Measurements from ENCODE around the gene ASB2. TPM values are rescaled to one million over a fixed set of nuclear protein-coding genes. Genes with fewer than 3 reads are reported as not detected.

The ASB2 gene
- total RNA-seq, 1 experiment from 2014 or later, result not detected

GRCh38 chr14:94025720-94026119, 49.4 kb upstream of the ASB2 start:
- TF ChIP-seq FOSL1 (IDR thresholded peaks at IDR 0.05; ENCODE audit: low read depth) (no peak), CBX3 (IDR thresholded peaks at IDR 0.05; ENCODE audit: low read depth) (no peak), ZBTB33 (IDR thresholded peaks at IDR 0.05; ENCODE audit: extremely low read depth, insufficient replicate concordance, low read length) (no peak), SRF (IDR thresholded peaks at IDR 0.05; ENCODE audit: low read depth) (no peak), RAD21 (IDR thresholded peaks at IDR 0.05; ENCODE audit: low read depth) (no peak)
- CTCF ChIA-PET, result interaction anchor here (1.0 to 1.5 kb wide), 6 partner anchors 11 to 111 kb away, joined by 3 to 11 read pairs (median 5); no protein-coding TSS in a partner anchor
- Histone ChIP-seq H3K27me3 (ENCODE audit: insufficient read depth, low read length) (no peaks in the 10 kb centered on the region), H3K4me2 (ENCODE audit: low read length) (peak overlapping the region; percentile 93), H3K4me3 (replicated peaks in 1 of 2; ENCODE audit: low read depth in 1 of 2, low read length in 2 of 2) (peak overlapping the region; percentile 49 to 66), H3K9ac (ENCODE audit: low read length) (peak overlapping the region; percentile 75), H2AFZ (ENCODE audit: low read depth, low read length, poor library complexity, severe bottlenecking) (peak overlapping the region; percentile 89), H4K20me1 (ENCODE audit: insufficient read depth) (no peaks in the 10 kb centered on the region), H3K79me2 (ENCODE audit: insufficient read depth, low read length) (no peaks in the 10 kb centered on the region; the same call in 1 of the 2 replicates), H3K27ac (ENCODE audit: low read depth, low read length) (no peak overlapping the region), H3K36me3 (ENCODE audit: control insufficient read depth in 1 of 2, insufficient read depth in 2 of 2, low read length in 2 of 2) (no peaks in the 10 kb centered on the region), H3K4me1 (ENCODE audit: control insufficient read depth in 1 of 2, insufficient read depth in 2 of 2, low read length in 2 of 2) (peaks cover 29 to 59% of the 10 kb centered on the region in 2 experiments), H3K9me3 (ENCODE audit: control insufficient read depth in 1 of 2, insufficient read depth in 1 of 2, low read depth in 1 of 2, low read length in 2 of 2) (no peaks in the 10 kb centered on the region), H3K9me2 (ENCODE audit: insufficient read depth) (no peaks in the 10 kb centered on the region)
- no peak; the same call in 1 of the 2 replicates for ATAC-seq
- BruUV-seq (replicated peaks), result no TSS peak
- POLR2A ChIA-PET, result interaction anchor here (0.6 kb wide), 1 partner anchor 10 kb away, joined by 3 read pairs; no protein-coding TSS in a partner anchor
- DNase-seq (ENCODE audit: low read depth, low spot score), result no peak
- RAD21 ChIA-PET (ENCODE audit: low non-redundant PET in 1 of 2, low total read pairs in 2 of 2, uncharacterized antibody in 2 of 2, unreplicated experiment in 2 of 2), result interaction anchor here in 1 of 2 experiments (0.7 kb wide), 1 partner anchor 9 kb away, joined by 3 read pairs; no protein-coding TSS in a partner anchor
- intact Hi-C loops (cut with micrococcal nuclease), result no loop called here

GRCh38 chr14:94024549-94024948, 48.2 kb upstream of the ASB2 start:
- no peak overlapping the region for H3K9ac ChIP-seq (ENCODE audit: low read length)
- TF ChIP-seq REST (IDR thresholded peaks at IDR 0.05; ENCODE audit: low read depth), result no peak
- no peak for TF ChIP-seq CBX3 (IDR thresholded peaks at IDR 0.05; ENCODE audit: low read depth)
- TF ChIP-seq SP1 (IDR thresholded peaks at IDR 0.05; ENCODE audit: low read depth), result no peak
- H3K9me3 ChIP-seq (ENCODE audit: control insufficient read depth in 1 of 2, insufficient read depth in 1 of 2, low read depth in 1 of 2, low read length in 2 of 2), result no peaks in the 10 kb centered on the region
- H3K27me3 ChIP-seq (ENCODE audit: insufficient read depth, low read length), result no peaks in the 10 kb centered on the region
- no peaks in the 10 kb centered on the region for H3K36me3 ChIP-seq (ENCODE audit: control insufficient read depth in 1 of 2, insufficient read depth in 2 of 2, low read length in 2 of 2)
- H3K4me2 ChIP-seq (ENCODE audit: low read length), result no peak overlapping the region
- no peak overlapping the region for H2AFZ ChIP-seq (ENCODE audit: low read depth, low read length, poor library complexity, severe bottlenecking)
- no peak overlapping the region for H3K27ac ChIP-seq (ENCODE audit: low read depth, low read length)
- ChIA-PET CTCF (interaction anchor here (1.5 kb wide), 1 partner anchor 85 kb away, joined by 11 read pairs; no protein-coding TSS in a partner anchor), POLR2A (no interaction called here), RAD21 (ENCODE audit: low non-redundant PET in 1 of 2, low total read pairs in 2 of 2, uncharacterized antibody in 2 of 2, unreplicated experiment in 2 of 2) (no interaction called here)
- no peak overlapping the region for H3K4me3 ChIP-seq (replicated peaks in 1 of 2; ENCODE audit: low read depth in 1 of 2, low read length in 2 of 2)
- DNase-seq (ENCODE audit: low read depth, low spot score), result no peak
- BruUV-seq (replicated peaks), result no TSS peak
- H4K20me1 ChIP-seq (ENCODE audit: insufficient read depth), result no peaks in the 10 kb centered on the region
- H3K79me2 ChIP-seq (ENCODE audit: insufficient read depth, low read length), result no peaks in the 10 kb centered on the region; the same call in 1 of the 2 replicates
- peaks cover 27 to 53% of the 10 kb centered on the region in 2 experiments for H3K4me1 ChIP-seq (ENCODE audit: control insufficient read depth in 1 of 2, insufficient read depth in 2 of 2, low read length in 2 of 2)
- H3K9me2 ChIP-seq (ENCODE audit: insufficient read depth), result no peaks in the 10 kb centered on the region
- ATAC-seq, result no peak
- intact Hi-C loops (cut with micrococcal nuclease), result no loop called here

All from HCT116 (cell line).